ENCODE measurements around the gene KDSR.
"Not testable (repeated sequence)": the region's sequence is repeated elsewhere in the genome, so short reads cannot be mapped to it uniquely, and the experiment has no call there.

KDSR gene

GRCh38 chr18:63365876-63366212, 1.2 kb downstream of the KDSR start:
- DNase-seq (ENCODE audit: low read depth) = no peak

- no peak for DNase-seq (ENCODE audit: low read depth)
These were observed 3.1 kb downstream of the KDSR start for GRCh38 chr18:63363951-63364350.

GRCh38 chr18:63363420-63363819, 3.6 kb downstream of the KDSR start:
- DNase-seq (ENCODE audit: low read depth) = not testable (repeated sequence)

- DNase-seq (ENCODE audit: low read depth) = no peak
These were observed 10.6 kb downstream of the KDSR start for GRCh38 chr18:63356272-63356896.

- no peak for DNase-seq (ENCODE audit: low read depth)
These were observed 16.8 kb downstream of the KDSR start for GRCh38 chr18:63350230-63350629.

GRCh38 chr18:63348508-63349136, 18.4 kb downstream of the KDSR start:
- no peak for DNase-seq (ENCODE audit: low read depth)

- DNase-seq (ENCODE audit: low read depth) = no peak
These were observed 20.4 kb downstream of the KDSR start for GRCh38 chr18:63346480-63347183.

GRCh38 chr18:63346031-63346430, 21.0 kb downstream of the KDSR start:
- DNase-seq (ENCODE audit: low read depth) = no peak

- no peak for DNase-seq (ENCODE audit: low read depth)
These were observed 22.1 kb downstream of the KDSR start for GRCh38 chr18:63344918-63345317.

GRCh38 chr18:63344263-63344662, 22.7 kb downstream of the KDSR start:
- DNase-seq (ENCODE audit: low read depth) = no peak

- DNase-seq (ENCODE audit: low read depth) = no peak
These were observed 24.8 kb downstream of the KDSR start for GRCh38 chr18:63342206-63342605.

GRCh38 chr18:63339920-63340484, 27.0 kb downstream of the KDSR start:
- no peak for DNase-seq (ENCODE audit: low read depth)

GRCh38 chr18:63336366-63337099, 30.5 kb downstream of the KDSR start:
- no peak for DNase-seq (ENCODE audit: low read depth)

GRCh38 chr18:63331105-63331504, 35.9 kb downstream of the KDSR start:
- no peak for DNase-seq (ENCODE audit: low read depth)

GRCh38 chr18:63329431-63330145, 37.4 kb downstream of the KDSR start:
- no peak for DNase-seq (ENCODE audit: low read depth)

- DNase-seq (ENCODE audit: low read depth) = no peak
These were observed 41.0 kb downstream of the KDSR start for GRCh38 chr18:63326011-63326410.

- no peak for DNase-seq (ENCODE audit: low read depth)
These were observed 41.8 kb downstream of the KDSR start for GRCh38 chr18:63325086-63325686.

GRCh38 chr18:63322908-63323634, 43.9 kb downstream of the KDSR start:
- DNase-seq (ENCODE audit: low read depth) = no peak

GRCh38 chr18:63322206-63322605, 44.8 kb downstream of the KDSR start:
- DNase-seq (ENCODE audit: low read depth) = no peak

GRCh38 chr18:63321291-63321690, 45.7 kb downstream of the KDSR start:
- DNase-seq (ENCODE audit: low read depth) = no peak

GRCh38 chr18:63320975-63321265, 46.1 kb downstream of the KDSR start:
- no peak for DNase-seq (ENCODE audit: low read depth)
